ENCODE data around the gene VAV3.

GRCh38 chr1:108011295-108011694 is 46.3 kb upstream of the VAV3 start:
- TF ChIP-seq RCOR1 (IDR thresholded peaks at IDR 0.05; ENCODE audit: low read length): no peak
- no peak for TF ChIP-seq POLR2AphosphoS5 (IDR thresholded peaks at IDR 0.05; ENCODE audit: low read depth, low read length)
- no peak for TF ChIP-seq REST (IDR thresholded peaks at IDR 0.05; ENCODE audit: low read depth, low read length)
- TF ChIP-seq CTCF (IDR thresholded peaks at IDR 0.05): no peak
- no peak for TF ChIP-seq RAD21 (IDR thresholded peaks at IDR 0.05; ENCODE audit: low read length)
- TF ChIP-seq MXI1 (IDR thresholded peaks at IDR 0.05; ENCODE audit: low read depth, low read length): no peak
- TF ChIP-seq TAF1 (IDR thresholded peaks at IDR 0.05; ENCODE audit: borderline replicate concordance, low read depth, low read length): no peak
- no peak for TF ChIP-seq USF1 (IDR thresholded peaks at IDR 0.05; ENCODE audit: borderline replicate concordance, low read depth)
- TF ChIP-seq JUND (IDR thresholded peaks at IDR 0.05): no peak
- TF ChIP-seq ELF1 (IDR thresholded peaks at IDR 0.05): no peak
- no peak for TF ChIP-seq GABPA (IDR thresholded peaks at IDR 0.05; ENCODE audit: low read depth)
